Fibroblast of the aortic adventitia (primary cell): ENCODE measurements around the gene CENPS. TPM values are rescaled to one million over a fixed set of nuclear protein-coding genes. Genes with fewer than 3 reads are reported as not detected.
"Not testable (repeated sequence)": the region's sequence is repeated elsewhere in the genome, so short reads cannot be mapped to it uniquely, and the experiment has no call there.

Experiments used
- DNase-seq: peaks from one replicate; pipeline ENCODE4 v3.0.0-alpha.2; 2010; ENCODE audit warnings: low read depth
- H3K4me3 ChIP-seq: 2 replicates; pipeline ENCODE4 v1.5.1; 2011; ENCODE audit warnings: low read depth, mild to moderate bottlenecking, control low read depth, low read length, moderate library complexity
- total RNA-seq: library from RNA; depleted of rRNA; stranded (reverse); fragments of >200 nt; gene quantifications from 2 replicates; pipeline ENCODE4 v1.2.3, GENCODE V29; 2012; ENCODE audit warnings: low replicate concordance
- TF ChIP-seq, protein P1 (sequence below): IDR thresholded peaks from 2 replicates; pipeline ENCODE4 v1.5.1; 2011; ENCODE audit warnings: mild to moderate bottlenecking, low read length, control low read depth, inconsistent platforms; ENCODE audit not compliant: insufficient read depth

The CENPS gene
- total RNA-seq, 1 donor = 25.8 TPM

GRCh38 chr1:10459184-10459583 lies 29.0 kb downstream of the CENPS start:
- TF ChIP-seq, protein P1, sequence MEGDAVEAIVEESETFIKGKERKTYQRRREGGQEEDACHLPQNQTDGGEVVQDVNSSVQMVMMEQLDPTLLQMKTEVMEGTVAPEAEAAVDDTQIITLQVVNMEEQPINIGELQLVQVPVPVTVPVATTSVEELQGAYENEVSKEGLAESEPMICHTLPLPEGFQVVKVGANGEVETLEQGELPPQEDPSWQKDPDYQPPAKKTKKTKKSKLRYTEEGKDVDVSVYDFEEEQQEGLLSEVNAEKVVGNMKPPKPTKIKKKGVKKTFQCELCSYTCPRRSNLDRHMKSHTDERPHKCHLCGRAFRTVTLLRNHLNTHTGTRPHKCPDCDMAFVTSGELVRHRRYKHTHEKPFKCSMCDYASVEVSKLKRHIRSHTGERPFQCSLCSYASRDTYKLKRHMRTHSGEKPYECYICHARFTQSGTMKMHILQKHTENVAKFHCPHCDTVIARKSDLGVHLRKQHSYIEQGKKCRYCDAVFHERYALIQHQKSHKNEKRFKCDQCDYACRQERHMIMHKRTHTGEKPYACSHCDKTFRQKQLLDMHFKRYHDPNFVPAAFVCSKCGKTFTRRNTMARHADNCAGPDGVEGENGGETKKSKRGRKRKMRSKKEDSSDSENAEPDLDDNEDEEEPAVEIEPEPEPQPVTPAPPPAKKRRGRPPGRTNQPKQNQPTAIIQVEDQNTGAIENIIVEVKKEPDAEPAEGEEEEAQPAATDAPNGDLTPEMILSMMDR = no peak
- DNase-seq = peak; percentile 66
- H3K4me3 ChIP-seq = no peak overlapping the region

GRCh38 chr1:10467078-10467477 lies 36.8 kb downstream of the CENPS start:
- DNase-seq = no peak
- H3K4me3 ChIP-seq = no peak overlapping the region
- TF ChIP-seq, protein P1 = no peak

GRCh38 chr1:10470043-10470442 lies 39.8 kb downstream of the CENPS start:
- no peak for DNase-seq
- TF ChIP-seq, protein P1 = no peak
- H3K4me3 ChIP-seq = no peak overlapping the region

- peak overlapping the region; percentile 86 for H3K4me3 ChIP-seq
- DNase-seq = peak; percentile 53
- TF ChIP-seq, protein P1 = no peak
Observed at GRCh38 chr1:10471411-10472219, 41.4 kb downstream of the CENPS start.

GRCh38 chr1:10472220-10473144 lies 42.2 kb downstream of the CENPS start, which contains the start of gene DFFA:
TSS of gene DFFA (minus strand) at chr1:10472529. CDS start at chr1:10472458, 71 bp downstream.
- TF ChIP-seq, protein P1 = no peak

GRCh38 chr1:10473145-10473765 lies 43.0 kb downstream of the CENPS start:
- TF ChIP-seq, protein P1 = no peak
- DNase-seq = no peak
- H3K4me3 ChIP-seq = no peak overlapping the region

More at GRCh38 chr1:10472220-10473144, 42.2 kb downstream of the CENPS start, which contains the start of gene DFFA:
- peak; percentile 97 for DNase-seq
- H3K4me3 ChIP-seq = peak within 1 kb of the TSS; percentile 86

DNA sequence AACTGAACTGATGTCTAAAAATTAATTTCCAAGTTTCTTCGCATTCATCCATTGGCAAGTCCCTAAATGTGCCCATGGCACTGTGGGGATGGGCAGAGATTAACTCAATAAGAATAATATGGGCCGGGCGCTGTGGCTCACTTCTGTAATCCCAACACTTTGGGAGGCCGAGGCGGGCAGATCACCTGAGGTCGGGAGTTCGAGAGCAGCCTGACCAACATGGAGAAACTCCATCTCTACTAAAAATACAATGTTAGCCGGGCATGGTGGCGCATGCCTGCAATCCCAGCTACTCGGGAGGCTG lies 44.0 kb downstream of the CENPS start:
- peak overlapping the region; percentile 91 for H3K4me3 ChIP-seq
- not testable (repeated sequence) for DNase-seq
